WERI-Rb-1 (cell line): ENCODE results near the gene EIF4E.

Experiments
- DNase-seq: peaks from one replicate; pipeline ENCODE4 v3.0.0-alpha.2; 2020
- H3K27ac ChIP-seq: fragments of 250-450 bp; sonication (Bioruptor Pico); 2 replicates; pipeline ENCODE4 v1.5.1; 2020; ENCODE audit warnings: mild to moderate bottlenecking, moderate library complexity
- H3K27me3 ChIP-seq: fragments of 250-450 bp; sonication (Bioruptor Pico); 2 replicates; pipeline ENCODE4 v1.5.1; 2021; ENCODE audit warnings: mild to moderate bottlenecking, low read depth, moderate library complexity; ENCODE audit not compliant: insufficient read depth, severe bottlenecking
- H3K36me3 ChIP-seq: fragments of 250-450 bp; sonication (Bioruptor Pico); 2 replicates; pipeline ENCODE4 v1.5.1; 2020; ENCODE audit warnings: mild to moderate bottlenecking, moderate library complexity
- H3K4me3 ChIP-seq: 2 replicates; pipeline ENCODE4 v1.5.1; 2011; ENCODE audit warnings: low read depth, mild to moderate bottlenecking, control low read depth, low read length
- H3K9me3 ChIP-seq: fragments of 250-450 bp; sonication (Bioruptor Pico); 2 replicates; pipeline ENCODE4 v1.5.1; 2021; ENCODE audit warnings: mild to moderate bottlenecking, moderate library complexity; ENCODE audit not compliant: severe bottlenecking
- CTCF ChIP-seq: IDR thresholded peaks from 2 replicates; pipeline ENCODE4 v1.5.1; 2011; ENCODE audit warnings: low read depth, mild to moderate bottlenecking, control low read depth, inconsistent platforms, low read length

Gene EIF4E

GRCh38 chr4:98903963-98904362, 25.0 kb downstream of the EIF4E start:
- H3K27me3 ChIP-seq: no peaks in the 10 kb centered on the region
- no peak for DNase-seq
- no peaks in the 10 kb centered on the region for H3K9me3 ChIP-seq
- no peak overlapping the region for H3K4me3 ChIP-seq
- H3K27ac ChIP-seq: no peak overlapping the region
- TF ChIP-seq CTCF: no peak
- peaks cover 56% of the 10 kb centered on the region for H3K36me3 ChIP-seq

- no peak for TF ChIP-seq CTCF
- H3K27ac ChIP-seq: no peak overlapping the region
These were observed 25.4 kb downstream of the EIF4E start for GRCh38 chr4:98903561-98903960.

GRCh38 chr4:98899277-98899676, 29.7 kb downstream of the EIF4E start:
- H3K27ac ChIP-seq: no peak overlapping the region
- TF ChIP-seq CTCF: no peak
- no peaks in the 10 kb centered on the region for H3K9me3 ChIP-seq
- no peaks in the 10 kb centered on the region for H3K27me3 ChIP-seq
- no peak overlapping the region for H3K4me3 ChIP-seq
- no peak for DNase-seq
- peaks cover 74% of the 10 kb centered on the region for H3K36me3 ChIP-seq

More at GRCh38 chr4:98903561-98903960, 25.4 kb downstream of the EIF4E start:
- no peaks in the 10 kb centered on the region for H3K27me3 ChIP-seq
- H3K36me3 ChIP-seq: peaks cover 60% of the 10 kb centered on the region
- H3K9me3 ChIP-seq: no peaks in the 10 kb centered on the region
- DNase-seq: no peak
- H3K4me3 ChIP-seq: no peak overlapping the region

- peaks cover 97% of the 10 kb centered on the region for H3K36me3 ChIP-seq
These were observed 37.2 kb downstream of the EIF4E start for GRCh38 chr4:98891478-98892337.

GRCh38 chr4:98890702-98891455, 38.1 kb downstream of the EIF4E start:
- no peaks in the 10 kb centered on the region for H3K9me3 ChIP-seq
- peaks cover 100% of the 10 kb centered on the region for H3K36me3 ChIP-seq
- no peak for DNase-seq
- H3K27me3 ChIP-seq: no peaks in the 10 kb centered on the region
- TF ChIP-seq CTCF: no peak
- H3K4me3 ChIP-seq: no peak overlapping the region
- no peak overlapping the region for H3K27ac ChIP-seq

More at GRCh38 chr4:98891478-98892337, 37.2 kb downstream of the EIF4E start:
- no peak overlapping the region for H3K27ac ChIP-seq
- no peak for TF ChIP-seq CTCF
- H3K4me3 ChIP-seq: no peak overlapping the region
- H3K9me3 ChIP-seq: no peaks in the 10 kb centered on the region
- DNase-seq: no peak
- H3K27me3 ChIP-seq: no peaks in the 10 kb centered on the region
